ENCODE results near the gene CST9L. TPM values are rescaled to one million over a fixed set of nuclear protein-coding genes. Genes with fewer than 3 reads are reported as not detected.

Gene CST9L
- total RNA-seq, 1 experiment from 2014 or later = not detected

GRCh38 chr20:23551383-23551782 lies 16.9 kb downstream of the CST9L start:
- H3K36me3 Mint-ChIP-seq (ENCODE audit: insufficient read depth, unreplicated experiment) = no peaks in the 10 kb centered on the region
- Histone ChIP-seq H3K36me3 (ENCODE audit: control insufficient read depth, insufficient read depth, low read length) (no peaks in the 10 kb centered on the region), H3K27me3 (replicated peaks; ENCODE audit: control insufficient read depth, insufficient read depth, low read length) (no peaks in the 10 kb centered on the region), H3K4me3 (ENCODE audit: low read depth, low read length) (no peak overlapping the region), H3K4me1 (no peaks in the 10 kb centered on the region), H3K9me3 (no peaks in the 10 kb centered on the region)
- TF ChIP-seq, protein P1, sequence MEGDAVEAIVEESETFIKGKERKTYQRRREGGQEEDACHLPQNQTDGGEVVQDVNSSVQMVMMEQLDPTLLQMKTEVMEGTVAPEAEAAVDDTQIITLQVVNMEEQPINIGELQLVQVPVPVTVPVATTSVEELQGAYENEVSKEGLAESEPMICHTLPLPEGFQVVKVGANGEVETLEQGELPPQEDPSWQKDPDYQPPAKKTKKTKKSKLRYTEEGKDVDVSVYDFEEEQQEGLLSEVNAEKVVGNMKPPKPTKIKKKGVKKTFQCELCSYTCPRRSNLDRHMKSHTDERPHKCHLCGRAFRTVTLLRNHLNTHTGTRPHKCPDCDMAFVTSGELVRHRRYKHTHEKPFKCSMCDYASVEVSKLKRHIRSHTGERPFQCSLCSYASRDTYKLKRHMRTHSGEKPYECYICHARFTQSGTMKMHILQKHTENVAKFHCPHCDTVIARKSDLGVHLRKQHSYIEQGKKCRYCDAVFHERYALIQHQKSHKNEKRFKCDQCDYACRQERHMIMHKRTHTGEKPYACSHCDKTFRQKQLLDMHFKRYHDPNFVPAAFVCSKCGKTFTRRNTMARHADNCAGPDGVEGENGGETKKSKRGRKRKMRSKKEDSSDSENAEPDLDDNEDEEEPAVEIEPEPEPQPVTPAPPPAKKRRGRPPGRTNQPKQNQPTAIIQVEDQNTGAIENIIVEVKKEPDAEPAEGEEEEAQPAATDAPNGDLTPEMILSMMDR (IDR thresholded peaks at IDR 0.05; ENCODE audit: insufficient read depth in 1 of 2, low read depth in 1 of 2, low read length in 1 of 2, severe bottlenecking in 1 of 2, unreplicated experiment in 1 of 2) = no peak
- H3K27ac Mint-ChIP-seq (ENCODE audit: unreplicated experiment) = no peak overlapping the region
- ChIA-PET CTCF (no interaction called here), POLR2A (no interaction called here)
- H3K4me3 Mint-ChIP-seq (ENCODE audit: unreplicated experiment) = no peak overlapping the region
- peaks cover 16% of the 10 kb centered on the region for H3K27me3 Mint-ChIP-seq (ENCODE audit: insufficient read depth, unreplicated experiment)
- DNase-seq = no peak
- no TSS peak for BruUV-seq (replicated peaks)
- intact Hi-C loops (cut with micrococcal nuclease; ENCODE audit: unreplicated experiment) = no loop called here
- H3K4me1 Mint-ChIP-seq (ENCODE audit: low read depth, unreplicated experiment) = no peaks in the 10 kb centered on the region
- H3K9me3 Mint-ChIP-seq (ENCODE audit: unreplicated experiment) = peaks cover 9% of the 10 kb centered on the region

DNA sequence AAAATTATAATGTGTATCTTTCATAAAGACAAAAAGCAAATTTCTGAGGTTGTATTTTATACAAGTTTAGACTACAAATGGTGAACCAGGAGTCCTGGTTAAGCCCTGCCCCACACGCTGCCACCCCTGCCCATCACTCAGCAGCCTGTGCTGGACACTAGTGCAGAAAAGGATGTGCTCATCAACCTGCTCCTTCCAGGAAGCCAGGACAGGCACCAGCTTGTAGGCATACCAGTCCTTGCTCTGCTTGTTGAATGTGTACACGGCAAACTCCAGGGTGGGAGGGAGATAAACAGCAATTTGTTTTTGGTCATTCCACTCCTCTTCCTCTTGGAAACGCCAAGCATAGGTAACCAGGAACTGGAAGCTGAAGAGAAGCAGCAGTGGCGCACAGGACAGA lies 18.1 kb downstream of the CST9L start:
- H3K36me3 ChIP-seq (ENCODE audit: control insufficient read depth, insufficient read depth, low read length) = no peaks in the 10 kb centered on the region
- TF ChIP-seq, protein P1 (IDR thresholded peaks at IDR 0.05; ENCODE audit: insufficient read depth in 1 of 2, low read depth in 1 of 2, low read length in 1 of 2, severe bottlenecking in 1 of 2, unreplicated experiment in 1 of 2) = no peak
- H3K4me3 ChIP-seq (ENCODE audit: low read depth, low read length) = no peak overlapping the region
- H3K9me3 ChIP-seq = no peaks in the 10 kb centered on the region
- no peaks in the 10 kb centered on the region for H3K4me1 Mint-ChIP-seq (ENCODE audit: low read depth, unreplicated experiment)
- H3K27me3 Mint-ChIP-seq (ENCODE audit: insufficient read depth, unreplicated experiment) = peaks cover 9% of the 10 kb centered on the region
- H3K27ac Mint-ChIP-seq (ENCODE audit: unreplicated experiment) = no peak overlapping the region
- intact Hi-C loops (cut with micrococcal nuclease; ENCODE audit: unreplicated experiment) = no loop called here
- ChIA-PET CTCF (no interaction called here), POLR2A (no interaction called here)
- H3K36me3 Mint-ChIP-seq (ENCODE audit: insufficient read depth, unreplicated experiment) = no peaks in the 10 kb centered on the region
- no peaks in the 10 kb centered on the region for H3K4me1 ChIP-seq
- no peak overlapping the region for H3K4me3 Mint-ChIP-seq (ENCODE audit: unreplicated experiment)
- H3K9me3 Mint-ChIP-seq (ENCODE audit: unreplicated experiment) = no peaks in the 10 kb centered on the region
- no peak for DNase-seq
- no TSS peak for BruUV-seq (replicated peaks)
- peaks cover 1% of the 10 kb centered on the region; the same call in 1 of the 2 replicates for H3K27me3 ChIP-seq (replicated peaks; ENCODE audit: control insufficient read depth, insufficient read depth, low read length)

- DNase-seq = no peak
- POLR2A ChIA-PET = no interaction called here
- Mint-ChIP-seq H3K9me3 (ENCODE audit: unreplicated experiment) (no peaks in the 10 kb centered on the region), H3K36me3 (ENCODE audit: insufficient read depth, unreplicated experiment) (no peaks in the 10 kb centered on the region), H3K4me3 (ENCODE audit: unreplicated experiment) (no peak overlapping the region), H3K27ac (ENCODE audit: unreplicated experiment) (no peak overlapping the region), H3K27me3 (ENCODE audit: insufficient read depth, unreplicated experiment) (peaks cover 12% of the 10 kb centered on the region), H3K4me1 (ENCODE audit: low read depth, unreplicated experiment) (no peaks in the 10 kb centered on the region)
- no peaks in the 10 kb centered on the region for H3K9me3 ChIP-seq
- intact Hi-C loops (cut with micrococcal nuclease; ENCODE audit: unreplicated experiment) = loop anchor here (10.0 kb wide), 1 partner anchor 56 kb away; the partner anchor contains the start of gene CST9
- H3K4me3 ChIP-seq (ENCODE audit: low read depth, low read length) = no peak overlapping the region
- TF ChIP-seq, protein P1 (IDR thresholded peaks at IDR 0.05; ENCODE audit: insufficient read depth in 1 of 2, low read depth in 1 of 2, low read length in 1 of 2, severe bottlenecking in 1 of 2, unreplicated experiment in 1 of 2) = no peak
- no peaks in the 10 kb centered on the region for H3K4me1 ChIP-seq
- CTCF ChIA-PET = no interaction called here
- H3K27me3 ChIP-seq (replicated peaks; ENCODE audit: control insufficient read depth, insufficient read depth, low read length) = peaks cover 1% of the 10 kb centered on the region; the same call in 1 of the 2 replicates
- H3K36me3 ChIP-seq (ENCODE audit: control insufficient read depth, insufficient read depth, low read length) = no peaks in the 10 kb centered on the region
- no TSS peak for BruUV-seq (replicated peaks)
These were observed 19.9 kb downstream of the CST9L start for GRCh38 chr20:23548408-23548807.

Data from Caco-2 (cell line).